HFF-Myc (cell line): ENCODE data around the gene SPTAN1.

ENCODE experiments used
- DNase-seq: peaks from one replicate; pipeline ENCODE4 v3.0.0-alpha.2; 2011; ENCODE audit warnings: low read depth; ENCODE audit errors: extremely low read depth
- H3K4me3 ChIP-seq: replicated peaks from 2 replicates; pipeline ENCODE4 v1.5.1; 2011; ENCODE audit warnings: low read depth, mild to moderate bottlenecking, control low read depth, low read length
- TF ChIP-seq, protein P1 (sequence below): IDR thresholded peaks from 2 replicates; pipeline ENCODE4 v1.5.1; 2012; ENCODE audit warnings: mild to moderate bottlenecking, low read depth, low read length, control low read depth; ENCODE audit errors: missing control alignments

Gene SPTAN1

DNA sequence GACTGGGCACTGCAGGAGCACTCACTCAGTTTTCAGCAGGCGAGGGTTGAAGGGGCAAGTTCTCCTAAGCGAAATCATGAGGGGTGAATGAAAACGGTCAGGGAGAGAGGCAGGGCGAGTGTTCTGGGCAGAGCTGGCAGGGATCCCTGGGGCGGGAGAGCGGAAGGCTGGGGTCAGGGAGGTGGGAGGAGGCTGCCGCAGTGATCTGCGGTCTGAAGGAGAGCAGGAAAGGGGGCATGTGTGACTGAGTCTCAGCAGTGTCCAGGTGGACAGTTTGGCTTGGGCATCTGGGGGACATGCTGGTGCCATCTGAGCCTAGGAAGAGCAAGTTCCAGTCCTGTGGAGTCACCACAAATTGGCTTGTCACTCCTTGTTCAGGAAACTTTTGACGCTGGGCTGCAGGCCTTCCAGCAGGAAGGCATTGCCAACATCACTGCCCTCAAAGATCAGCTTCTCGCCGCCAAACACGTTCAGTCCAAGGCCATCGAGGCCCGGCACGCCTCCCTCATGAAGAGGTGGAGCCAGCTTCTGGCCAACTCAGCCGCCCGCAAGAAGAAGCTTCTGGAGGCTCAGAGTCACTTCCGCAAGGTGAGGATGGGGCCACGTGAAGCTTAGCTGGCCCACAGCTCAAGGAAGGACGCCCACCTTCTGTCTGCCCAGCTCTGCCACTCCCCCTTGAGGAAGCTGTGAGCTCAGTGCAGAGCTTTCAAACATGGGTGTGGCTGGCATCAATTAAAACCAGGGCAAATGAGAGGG lies 73.2 kb downstream of the SPTAN1 start:
- no peak for DNase-seq
- TF ChIP-seq, protein P1, sequence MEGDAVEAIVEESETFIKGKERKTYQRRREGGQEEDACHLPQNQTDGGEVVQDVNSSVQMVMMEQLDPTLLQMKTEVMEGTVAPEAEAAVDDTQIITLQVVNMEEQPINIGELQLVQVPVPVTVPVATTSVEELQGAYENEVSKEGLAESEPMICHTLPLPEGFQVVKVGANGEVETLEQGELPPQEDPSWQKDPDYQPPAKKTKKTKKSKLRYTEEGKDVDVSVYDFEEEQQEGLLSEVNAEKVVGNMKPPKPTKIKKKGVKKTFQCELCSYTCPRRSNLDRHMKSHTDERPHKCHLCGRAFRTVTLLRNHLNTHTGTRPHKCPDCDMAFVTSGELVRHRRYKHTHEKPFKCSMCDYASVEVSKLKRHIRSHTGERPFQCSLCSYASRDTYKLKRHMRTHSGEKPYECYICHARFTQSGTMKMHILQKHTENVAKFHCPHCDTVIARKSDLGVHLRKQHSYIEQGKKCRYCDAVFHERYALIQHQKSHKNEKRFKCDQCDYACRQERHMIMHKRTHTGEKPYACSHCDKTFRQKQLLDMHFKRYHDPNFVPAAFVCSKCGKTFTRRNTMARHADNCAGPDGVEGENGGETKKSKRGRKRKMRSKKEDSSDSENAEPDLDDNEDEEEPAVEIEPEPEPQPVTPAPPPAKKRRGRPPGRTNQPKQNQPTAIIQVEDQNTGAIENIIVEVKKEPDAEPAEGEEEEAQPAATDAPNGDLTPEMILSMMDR, result no peak
- no peak overlapping the region for H3K4me3 ChIP-seq

DNA sequence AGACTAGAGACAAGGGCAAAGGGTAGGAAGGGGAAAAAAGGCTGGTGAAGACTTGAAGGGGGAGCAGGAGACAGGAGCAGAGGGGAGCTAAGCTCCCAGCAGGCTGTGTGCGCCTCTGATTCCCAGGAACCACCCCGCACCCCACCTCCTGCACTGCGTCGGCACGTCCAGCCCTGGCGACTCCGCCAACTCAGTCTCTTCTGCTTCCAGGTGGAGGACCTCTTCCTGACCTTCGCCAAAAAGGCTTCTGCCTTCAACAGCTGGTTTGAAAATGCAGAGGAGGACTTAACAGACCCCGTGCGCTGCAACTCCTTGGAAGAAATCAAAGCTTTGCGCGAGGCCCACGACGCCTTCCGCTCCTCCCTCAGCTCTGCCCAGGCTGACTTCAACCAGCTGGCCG lies 73.8 kb downstream of the SPTAN1 start:
- DNase-seq, result no peak
- TF ChIP-seq, protein P1, result no peak
- H3K4me3 ChIP-seq, result no peak overlapping the region

DNA sequence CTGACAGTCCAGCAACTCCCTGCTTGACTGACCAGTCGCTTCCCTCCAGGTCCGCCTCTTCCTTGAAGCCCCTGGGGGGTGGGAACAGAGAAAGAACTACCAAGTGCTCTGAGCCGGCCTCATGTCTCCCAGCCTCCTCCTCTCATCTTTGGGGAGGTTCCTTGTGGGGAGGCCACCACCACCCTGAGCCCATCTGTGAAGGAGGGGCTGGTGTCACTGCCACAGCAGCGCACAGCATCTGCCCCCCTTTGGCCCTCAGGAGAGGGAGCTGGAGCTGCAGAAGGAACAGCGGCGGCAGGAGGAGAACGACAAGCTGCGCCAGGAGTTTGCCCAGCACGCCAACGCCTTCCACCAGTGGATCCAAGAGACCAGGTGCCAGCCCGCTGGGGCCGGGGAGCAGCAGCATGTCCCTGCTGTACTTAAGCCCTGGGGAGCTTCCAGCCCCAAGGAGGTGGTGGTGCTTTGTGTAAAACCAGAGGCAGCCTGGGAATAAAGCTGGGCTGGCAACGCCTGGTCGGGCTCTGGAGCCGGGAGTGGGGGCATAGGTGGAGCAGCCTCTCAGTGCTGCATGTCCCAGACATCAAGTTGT lies 74.8 kb downstream of the SPTAN1 start:
- no peak for DNase-seq
- TF ChIP-seq, protein P1, result no peak
- no peak overlapping the region for H3K4me3 ChIP-seq

DNA sequence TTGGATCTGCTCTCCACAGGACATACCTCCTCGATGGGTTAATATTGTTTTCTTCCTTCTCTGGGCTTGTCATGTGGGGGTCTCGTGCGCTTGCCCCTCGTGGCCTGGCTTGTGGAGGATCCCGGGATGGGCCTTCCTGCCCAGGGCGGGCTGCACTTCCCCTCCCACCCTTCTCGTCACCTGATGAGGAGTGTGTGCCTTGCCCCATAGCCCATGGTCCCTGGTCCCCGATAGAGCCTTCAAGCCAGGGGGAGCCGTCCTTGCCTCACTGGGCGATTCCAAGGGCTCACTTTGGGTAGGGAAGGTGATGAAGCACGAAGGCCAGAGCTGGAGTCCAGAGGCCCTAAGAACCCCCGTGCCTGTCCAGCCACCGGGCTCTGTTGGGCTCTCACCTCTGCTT lies 75.5 kb downstream of the SPTAN1 start:
- H3K4me3 ChIP-seq, result no peak overlapping the region
- TF ChIP-seq, protein P1, result no peak
- DNase-seq, result no peak

DNA sequence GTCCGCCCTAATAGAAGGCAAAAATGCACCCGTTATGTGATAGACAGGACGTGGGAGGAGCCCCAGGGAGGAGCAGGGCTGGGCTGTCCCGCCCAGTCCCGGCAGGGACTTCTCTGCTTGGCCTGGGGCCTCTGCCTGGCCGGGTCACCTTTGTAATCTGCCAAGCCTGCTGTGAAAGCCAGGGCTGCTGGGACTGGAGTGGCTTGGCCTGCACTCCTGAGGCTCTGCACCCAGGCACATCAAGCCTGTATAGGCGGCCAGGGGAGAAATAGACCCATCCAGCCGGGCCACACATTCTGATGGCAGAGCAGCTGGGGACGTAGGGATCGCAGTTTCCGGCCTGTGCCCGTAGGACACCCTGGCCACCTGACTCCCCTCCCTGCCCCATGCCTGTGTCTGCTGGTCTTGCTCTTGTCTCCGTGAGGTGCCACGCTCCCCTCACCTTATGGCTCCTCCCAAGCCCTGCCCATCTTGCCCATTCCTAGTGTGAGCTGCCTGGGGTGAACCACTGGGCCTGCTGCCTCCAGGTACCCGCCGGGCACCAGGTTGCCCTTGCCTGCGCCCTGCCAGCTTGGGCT lies 76.2 kb downstream of the SPTAN1 start:
- no peak for DNase-seq
- no peak overlapping the region for H3K4me3 ChIP-seq
- TF ChIP-seq, protein P1, result no peak

DNA sequence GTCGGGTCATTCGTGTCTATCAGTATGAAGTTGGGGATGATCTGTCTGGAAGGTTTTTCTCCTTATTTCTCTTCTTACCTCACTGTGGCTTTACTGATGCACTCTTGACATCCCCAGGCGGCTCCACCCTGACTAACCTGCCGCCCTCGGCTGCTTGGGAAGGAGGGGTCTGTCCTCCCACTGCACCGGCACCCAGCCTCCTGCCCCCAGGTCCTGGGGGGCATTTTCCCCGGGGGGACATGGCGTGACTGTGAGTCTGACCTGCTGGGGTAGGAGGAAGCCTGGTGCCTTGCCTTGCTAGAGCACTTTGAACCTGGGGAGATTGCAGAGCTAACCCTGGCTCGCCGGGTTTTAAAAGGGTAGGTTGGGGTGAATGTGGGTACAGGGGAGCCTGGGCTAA lies 76.7 kb downstream of the SPTAN1 start:
- TF ChIP-seq, protein P1, result no peak
- no peak for DNase-seq
- no peak overlapping the region for H3K4me3 ChIP-seq
